HCT116 (cell line): Measurements from ENCODE around the gene VASH2. TPM values are rescaled to one million over a fixed set of nuclear protein-coding genes. Genes with fewer than 3 reads are reported as not detected.

Experiments used
- ATAC-seq: fragments of 200-7000 bp; cut with Tn5 transposase; 2 replicates; pipeline ENCODE4 v1.9.1; 2020; ENCODE audit warnings: mild to moderate bottlenecking, moderate library complexity
- BruUV-seq: library from RNA; stranded (reverse); fragments of 400-500 nt; replicated peaks from 2 replicates; lab custom pipeline; 2021; lab: Mats Ljungman, UMichigan
- CTCF ChIA-PET: fragments of 300-600 bp; sonication (Branson Sonifier 250); formaldehyde crosslinking; loops from one replicate; lab custom pipeline; 2021; ENCODE audit warnings: antibody characterized with exemption; lab: Charles Lee
- POLR2A ChIA-PET: fragments of 300-600, 350-600 bp; sonication (Branson Sonifier 250); formaldehyde crosslinking; loops from one replicate; lab custom pipeline; 2021; ENCODE audit warnings: antibody characterized with exemption; lab: Charles Lee
- RAD21 ChIA-PET, 2 experiments: fragments of 300-600 bp; sonication (Branson Sonifier 250); formaldehyde crosslinking; loops; one replicate each; lab custom pipeline; 2023; ENCODE audit warnings: low total read pairs in 2 of 2; ENCODE audit not compliant: uncharacterized antibody in 2 of 2, unreplicated experiment in 2 of 2, low non-redundant PET in 1 of 2; lab: Charles Lee
- DNase-seq: peaks from one replicate; pipeline ENCODE4 v3.0.0-alpha.2; 2010; ENCODE audit warnings: low read depth, low spot score
- H2AFZ ChIP-seq: fragments of 200-600 bp; shearing (Covaris generic), sonication (generic); 2 replicates; pipeline ENCODE4 v1.6.1; 2017; ENCODE audit warnings: low read depth, mixed run types, mixed read lengths, antibody characterized with exemption, low read length; ENCODE audit not compliant: poor library complexity, severe bottlenecking
- H3K27ac ChIP-seq: 2 replicates; pipeline ENCODE4 v1.5.1; 2012; ENCODE audit warnings: low read depth, low read length
- H3K27me3 ChIP-seq: fragments of 200-600 bp; sonication (generic); 2 replicates; pipeline ENCODE4 v1.6.1; 2016; ENCODE audit warnings: mixed run types, low read length, mixed read lengths; ENCODE audit not compliant: insufficient read depth
- H3K36me3 ChIP-seq, 2 experiments: fragments of 200-500 bp in 1 of 2; fragments of 200-600 bp in 1 of 2; sonication (Bioruptor generic) in 1 of 2; sonication (generic) in 1 of 2; 2 replicates each; pipeline versions ENCODE4 v1.5.1 to v1.6.1; 2014 to 2016; ENCODE audit warnings: low read length in 2 of 2, inconsistent platforms in 1 of 2, mixed read lengths in 1 of 2, mixed run types in 1 of 2; ENCODE audit not compliant: insufficient read depth in 2 of 2, control insufficient read depth in 1 of 2
- H3K4me1 ChIP-seq, 2 experiments: fragments of 200-600 bp in 1 of 2; sonication (generic) in 1 of 2; 2 replicates each; pipeline versions ENCODE4 v1.5.1 to v1.6.1; 2012 to 2017; ENCODE audit warnings: low read length in 2 of 2, inconsistent platforms in 1 of 2, mild to moderate bottlenecking in 1 of 2, mixed read lengths in 1 of 2, mixed run types in 1 of 2, moderate library complexity in 1 of 2; ENCODE audit not compliant: insufficient read depth in 2 of 2, control insufficient read depth in 1 of 2
- H3K4me2 ChIP-seq: fragments of 200-600 bp; sonication (generic); 2 replicates; pipeline ENCODE4 v1.6.1; 2017; ENCODE audit warnings: mixed run types, low read length, mixed read lengths
- H3K4me3 ChIP-seq, 2 experiments: fragments of 200-600 bp in 1 of 2; sonication (generic) in 1 of 2; replicated peaks in 1 of 2; 2 replicates each; pipeline ENCODE4 v1.5.1; 2011 to 2016; ENCODE audit warnings: low read length in 2 of 2, control low read depth in 1 of 2, low read depth in 1 of 2, mild to moderate bottlenecking in 1 of 2, mixed read lengths in 1 of 2, mixed run types in 1 of 2
- H3K79me2 ChIP-seq: fragments of 200-600 bp; sonication (generic); 2 replicates; pipeline ENCODE4 v1.6.1; 2017; ENCODE audit warnings: mild to moderate bottlenecking, mixed run types, low read length, moderate library complexity, mixed read lengths; ENCODE audit not compliant: insufficient read depth
- H3K9ac ChIP-seq: fragments of 200-600 bp; sonication (generic); 2 replicates; pipeline ENCODE4 v1.6.1; 2016; ENCODE audit warnings: low read length, mixed read lengths
- H3K9me2 ChIP-seq: fragments of 200-600 bp; sonication (generic), shearing (Covaris generic); 2 replicates; pipeline ENCODE4 v1.6.1; 2017; ENCODE audit warnings: mixed run types, mild to moderate bottlenecking, moderate library complexity; ENCODE audit not compliant: insufficient read depth
- H3K9me3 ChIP-seq, 2 experiments: fragments of 200-500 bp in 1 of 2; fragments of 200-600 bp in 1 of 2; sonication (Bioruptor generic) in 1 of 2; sonication (generic) in 1 of 2; 2 replicates each; pipeline ENCODE4 v1.6.1; 2014 to 2017; ENCODE audit warnings: low read length in 2 of 2, mixed read lengths in 2 of 2, inconsistent platforms in 1 of 2, low read depth in 1 of 2, mild to moderate bottlenecking in 1 of 2, mixed run types in 1 of 2, moderate library complexity in 1 of 2; ENCODE audit not compliant: control insufficient read depth in 1 of 2, insufficient read depth in 1 of 2
- H4K20me1 ChIP-seq: fragments of 200-600 bp; sonication (generic), shearing (Covaris generic); 2 replicates; pipeline ENCODE4 v1.6.1; 2017; ENCODE audit warnings: mixed run types, mild to moderate bottlenecking, moderate library complexity; ENCODE audit not compliant: insufficient read depth
- CBX3 ChIP-seq: IDR thresholded peaks from 2 replicates; pipeline ENCODE4 v1.6.1; 2012; ENCODE audit warnings: low read depth
- intact Hi-C: fragments of 100-400 bp; cut with micrococcal nuclease; formaldehyde crosslinking; loops from 2 replicates; pipeline ENCODE4 v1.10.0; 2022
- total RNA-seq: library from RNA; stranded (reverse); gene quantifications from one replicate; pipeline ENCODE4 v1.2.1, GENCODE V29; 2021; ENCODE audit not compliant: unreplicated experiment
- TF ChIP-seq, protein P1 (sequence below), 3 experiments: fragments of 200-600 bp in 1 of 3; sonication (generic) in 1 of 3; IDR thresholded peaks in 2 of 3; conservative IDR thresholded peaks in 1 of 3; 2 replicates each; pipeline ENCODE4 v1.5.1; 2012 to 2017; ENCODE audit warnings: low read depth in 2 of 3, low read length in 2 of 3, antibody characterized with exemption in 1 of 3, borderline replicate concordance in 1 of 3, control low read depth in 1 of 3, mild to moderate bottlenecking in 1 of 3, mixed read lengths in 1 of 3, mixed run types in 1 of 3, moderate library complexity in 1 of 3; ENCODE audit not compliant: insufficient read depth in 1 of 3
- TF ChIP-seq, protein P2 (sequence below): IDR thresholded peaks from 2 replicates; pipeline ENCODE4 v1.6.1; 2011; ENCODE audit warnings: mild to moderate bottlenecking, low read length, moderate library complexity; ENCODE audit not compliant: insufficient replicate concordance; ENCODE audit errors: extremely low read depth

Gene VASH2
- total RNA-seq, 1 experiment from 2014 or later = 5.7 TPM

DNA sequence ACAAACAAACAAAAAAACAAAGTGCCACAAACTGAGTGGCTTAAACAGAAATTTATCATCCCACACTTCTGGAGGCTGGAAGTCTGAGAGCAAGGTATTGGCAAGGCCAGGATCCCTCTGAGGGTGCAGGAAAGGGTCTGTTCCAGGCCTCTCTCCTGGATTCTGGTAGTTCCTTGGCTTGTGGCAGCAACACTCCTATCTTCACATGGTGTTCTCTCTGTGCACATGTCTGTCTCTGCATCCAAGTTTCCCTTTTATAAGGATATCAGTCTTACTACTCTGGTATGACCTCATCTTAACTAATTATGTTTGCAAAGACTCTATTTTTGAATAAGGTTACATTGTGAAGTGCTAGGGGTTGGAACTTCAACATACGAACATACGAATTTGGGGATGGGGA lies 5.3 kb upstream of the VASH2 start:
- H3K79me2 ChIP-seq = no peaks in the 10 kb centered on the region
- H3K27ac ChIP-seq = no peak overlapping the region
- no TSS peak for BruUV-seq
- H2AFZ ChIP-seq = no peak overlapping the region
- H3K4me1 ChIP-seq = peaks cover 2 to 4% of the 10 kb centered on the region in 2 experiments; a peak in 3 of 4 replicates
- intact Hi-C loops = no loop called here
- ChIA-PET POLR2A (no interaction called here), CTCF (no interaction called here), RAD21 (no interaction called here)
- TF ChIP-seq, protein P1, sequence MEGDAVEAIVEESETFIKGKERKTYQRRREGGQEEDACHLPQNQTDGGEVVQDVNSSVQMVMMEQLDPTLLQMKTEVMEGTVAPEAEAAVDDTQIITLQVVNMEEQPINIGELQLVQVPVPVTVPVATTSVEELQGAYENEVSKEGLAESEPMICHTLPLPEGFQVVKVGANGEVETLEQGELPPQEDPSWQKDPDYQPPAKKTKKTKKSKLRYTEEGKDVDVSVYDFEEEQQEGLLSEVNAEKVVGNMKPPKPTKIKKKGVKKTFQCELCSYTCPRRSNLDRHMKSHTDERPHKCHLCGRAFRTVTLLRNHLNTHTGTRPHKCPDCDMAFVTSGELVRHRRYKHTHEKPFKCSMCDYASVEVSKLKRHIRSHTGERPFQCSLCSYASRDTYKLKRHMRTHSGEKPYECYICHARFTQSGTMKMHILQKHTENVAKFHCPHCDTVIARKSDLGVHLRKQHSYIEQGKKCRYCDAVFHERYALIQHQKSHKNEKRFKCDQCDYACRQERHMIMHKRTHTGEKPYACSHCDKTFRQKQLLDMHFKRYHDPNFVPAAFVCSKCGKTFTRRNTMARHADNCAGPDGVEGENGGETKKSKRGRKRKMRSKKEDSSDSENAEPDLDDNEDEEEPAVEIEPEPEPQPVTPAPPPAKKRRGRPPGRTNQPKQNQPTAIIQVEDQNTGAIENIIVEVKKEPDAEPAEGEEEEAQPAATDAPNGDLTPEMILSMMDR (IDR thresholded peaks at IDR 0.05 in 2 of 3, conservative IDR thresholded peaks at IDR 0.05 in 1 of 3; ENCODE audit: borderline replicate concordance in 1 of 3, insufficient read depth in 1 of 3, low read depth in 2 of 3, low read length in 2 of 3) = no peak
- TF ChIP-seq, protein P2, sequence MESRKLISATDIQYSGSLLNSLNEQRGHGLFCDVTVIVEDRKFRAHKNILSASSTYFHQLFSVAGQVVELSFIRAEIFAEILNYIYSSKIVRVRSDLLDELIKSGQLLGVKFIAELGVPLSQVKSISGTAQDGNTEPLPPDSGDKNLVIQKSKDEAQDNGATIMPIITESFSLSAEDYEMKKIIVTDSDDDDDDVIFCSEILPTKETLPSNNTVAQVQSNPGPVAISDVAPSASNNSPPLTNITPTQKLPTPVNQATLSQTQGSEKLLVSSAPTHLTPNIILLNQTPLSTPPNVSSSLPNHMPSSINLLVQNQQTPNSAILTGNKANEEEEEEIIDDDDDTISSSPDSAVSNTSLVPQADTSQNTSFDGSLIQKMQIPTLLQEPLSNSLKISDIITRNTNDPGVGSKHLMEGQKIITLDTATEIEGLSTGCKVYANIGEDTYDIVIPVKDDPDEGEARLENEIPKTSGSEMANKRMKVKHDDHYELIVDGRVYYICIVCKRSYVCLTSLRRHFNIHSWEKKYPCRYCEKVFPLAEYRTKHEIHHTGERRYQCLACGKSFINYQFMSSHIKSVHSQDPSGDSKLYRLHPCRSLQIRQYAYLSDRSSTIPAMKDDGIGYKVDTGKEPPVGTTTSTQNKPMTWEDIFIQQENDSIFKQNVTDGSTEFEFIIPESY = no peak
- no peak for TF ChIP-seq CBX3
- H3K27me3 ChIP-seq = no peaks in the 10 kb centered on the region
- H3K9me2 ChIP-seq = no peaks in the 10 kb centered on the region
- H4K20me1 ChIP-seq = no peaks in the 10 kb centered on the region
- no peaks in the 10 kb centered on the region for H3K36me3 ChIP-seq
- H3K4me2 ChIP-seq = no peak overlapping the region
- no peaks in the 10 kb centered on the region for H3K9me3 ChIP-seq
- DNase-seq (no peak), ATAC-seq (no peak)
- no peak overlapping the region for H3K4me3 ChIP-seq
- no peak overlapping the region for H3K9ac ChIP-seq
